DMS 273 (cell line): ENCODE data around the gene RASD1.
A peak's percentile ranks its signal among the peaks of the same experiment; 100 is the strongest.
"Not testable (repeated sequence)": the region's sequence is repeated elsewhere in the genome, so short reads cannot be mapped to it uniquely, and the experiment has no call there.

ENCODE experiments used
- DNase-seq: peaks from one replicate; lab custom pipeline; 2025; ENCODE audit not compliant: unreplicated experiment; lab: John Stamatoyannopoulos, UW

The RASD1 gene

DNA sequence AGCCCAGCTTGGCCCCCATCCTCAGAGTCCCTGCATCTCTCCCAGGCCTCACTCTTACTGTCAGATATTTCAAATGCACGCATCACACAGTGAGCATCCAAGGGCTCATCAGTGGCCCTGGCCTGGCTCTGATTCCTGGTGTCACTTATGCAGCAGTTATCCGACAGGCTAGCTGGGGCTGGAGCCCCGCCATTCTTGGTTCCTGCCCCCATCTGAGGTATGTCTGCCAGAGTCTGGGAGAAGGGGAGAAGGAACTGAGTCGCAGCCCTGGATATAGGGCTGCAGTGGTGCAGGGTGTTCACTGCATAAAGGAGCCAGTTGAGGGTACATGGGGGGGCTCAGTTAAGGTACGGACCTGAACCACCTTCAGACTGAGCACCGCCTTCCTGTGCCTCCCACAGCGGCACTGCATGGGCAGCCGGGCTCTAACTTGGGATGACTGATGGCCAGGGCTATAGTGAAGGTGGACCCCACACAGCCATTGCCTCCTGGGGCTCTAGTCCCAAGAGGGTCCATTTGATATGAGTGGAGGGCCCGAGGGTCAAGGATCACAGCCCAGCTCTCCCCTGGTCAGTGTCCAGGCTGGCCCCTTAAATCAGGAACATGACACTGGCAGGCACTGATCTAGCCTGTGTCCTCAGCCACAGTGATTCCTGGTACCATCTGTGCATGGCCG lies 1.8 kb upstream of the RASD1 start:
- no peak for DNase-seq

- no peak for DNase-seq
Measured at GRCh38 chr17:17497065-17497844, 1.1 kb upstream of the RASD1 start.

DNA sequence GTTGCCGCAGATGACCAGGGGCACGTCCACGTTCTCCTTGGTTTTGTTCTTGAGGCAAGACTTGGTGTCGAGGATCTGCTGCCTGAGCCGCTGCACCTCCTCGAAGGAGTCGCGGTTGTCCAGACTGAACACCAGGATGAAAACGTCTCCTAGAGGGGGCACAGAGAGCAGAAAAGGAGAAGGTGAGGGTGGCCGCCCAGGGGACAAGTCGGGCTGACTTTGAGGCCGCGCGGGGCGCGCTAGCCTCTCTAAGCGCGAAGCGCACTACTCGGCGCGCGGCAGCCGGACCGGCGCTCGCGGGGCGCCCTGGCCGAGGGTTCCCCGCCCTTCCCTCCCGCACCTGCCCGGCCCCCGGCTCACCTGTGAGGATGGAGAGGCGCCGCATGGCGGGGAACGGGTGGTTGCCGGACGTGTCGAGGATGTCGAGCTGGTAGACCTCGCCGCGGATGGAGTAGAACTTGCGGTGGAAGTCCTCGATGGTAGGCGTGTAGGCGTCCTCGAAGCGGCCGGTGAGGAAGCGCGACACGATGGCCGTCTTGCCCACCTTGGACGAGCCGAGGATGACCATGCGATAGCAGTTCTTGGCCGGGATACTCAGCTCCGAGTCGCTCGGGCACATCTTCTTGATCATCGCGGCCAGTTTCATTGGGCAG lies 533 bp downstream of the RASD1 start:
- peak; percentile 54 for DNase-seq

DNA sequence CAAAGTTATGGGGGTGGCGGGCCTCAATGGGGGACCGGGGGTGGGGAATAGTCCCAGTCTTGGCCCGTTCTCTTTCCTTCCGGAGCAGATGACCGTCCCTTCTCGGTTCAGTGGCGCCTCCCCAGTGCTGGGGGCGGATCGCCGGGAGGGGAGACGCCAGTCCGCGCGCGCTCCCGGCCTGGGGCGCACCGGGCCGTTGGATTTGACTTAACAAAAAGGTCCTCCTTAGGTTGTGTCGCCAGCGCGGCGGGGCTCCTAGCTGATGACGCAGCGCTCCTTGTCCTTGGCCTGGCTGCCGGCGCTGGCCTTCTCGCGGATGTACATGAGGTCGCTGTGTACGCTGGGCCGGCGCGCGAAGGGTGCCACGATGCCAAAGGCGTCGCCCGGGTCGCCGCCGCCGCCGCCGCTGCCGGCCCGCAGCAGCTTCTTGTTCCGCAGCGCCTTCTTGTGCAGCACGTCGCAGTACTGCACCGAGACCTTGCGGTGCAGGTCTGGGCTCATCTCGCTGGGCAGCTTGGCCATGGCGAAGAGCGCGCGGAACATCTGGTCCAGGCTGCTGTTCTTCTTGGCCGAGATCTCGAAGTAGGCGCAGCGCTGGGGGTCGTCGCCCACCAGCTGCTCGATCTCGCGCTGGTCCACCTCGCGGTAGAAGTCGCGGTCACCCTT lies 1.2 kb downstream of the RASD1 start:
- peak; percentile 75 for DNase-seq

- no peak for DNase-seq
Measured at GRCh38 chr17:17494499-17494869, 1.7 kb downstream of the RASD1 start.

DNA sequence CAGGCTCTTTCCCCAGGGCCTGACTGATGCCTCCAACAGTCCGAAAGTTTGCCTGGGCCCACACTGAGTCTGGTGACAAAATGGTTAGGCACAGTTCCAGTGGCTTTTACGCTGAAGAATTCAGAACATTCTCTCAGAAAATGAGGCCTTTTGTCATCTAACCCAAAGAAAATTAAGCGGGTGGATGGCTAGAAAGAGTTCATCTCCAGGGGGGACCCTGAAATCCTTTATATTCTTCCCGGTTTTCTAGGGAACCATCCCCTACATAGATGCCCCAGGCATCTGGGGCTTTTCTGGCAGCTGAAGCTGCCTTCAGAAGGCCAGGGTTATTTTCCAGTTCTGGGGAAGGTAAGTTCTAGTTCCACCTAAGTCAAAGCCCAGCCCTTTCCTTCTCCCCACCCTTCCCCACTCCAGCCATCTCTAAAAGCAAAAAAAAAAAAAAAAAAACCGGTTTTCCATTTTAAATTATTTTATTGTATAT lies 2.2 kb downstream of the RASD1 start:
- DNase-seq: no peak

DNA sequence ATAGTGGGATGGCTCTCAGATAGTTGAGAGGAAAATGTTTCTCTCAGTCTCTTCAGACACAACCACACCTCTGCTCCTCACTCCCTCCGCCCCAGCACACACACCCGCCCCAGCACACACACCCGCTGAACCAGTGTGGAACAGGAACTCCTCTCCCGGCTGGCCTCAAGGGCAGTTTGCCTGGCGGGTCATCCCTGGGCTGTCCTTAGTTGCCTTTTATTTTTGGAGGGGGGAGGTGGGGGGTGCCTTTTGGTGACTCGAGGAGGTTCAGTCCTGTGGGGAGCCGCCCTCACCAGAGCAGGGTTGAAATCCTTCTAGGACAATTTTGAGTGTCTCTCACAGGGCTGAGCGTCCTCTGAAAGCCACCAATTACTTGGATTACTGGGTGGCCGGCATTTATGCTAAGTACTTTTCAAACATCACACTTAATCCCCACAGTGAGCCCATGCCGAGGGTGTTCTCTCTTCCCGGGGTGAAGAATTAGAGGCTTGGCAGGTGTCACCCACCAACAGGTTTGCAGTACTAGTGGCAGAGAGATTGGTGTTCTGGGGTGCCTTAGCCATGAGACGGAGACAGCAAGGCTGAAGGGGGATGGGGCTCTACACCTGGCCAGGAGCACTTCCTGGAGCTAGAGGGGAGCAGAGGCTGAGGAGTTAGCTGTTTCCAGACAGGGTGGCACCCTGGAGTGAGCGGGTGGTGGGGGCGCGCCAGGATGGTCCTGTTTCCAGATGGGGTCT lies 2.8 kb downstream of the RASD1 start:
- no peak for DNase-seq

- no peak for DNase-seq
Measured at GRCh38 chr17:17492571-17492970, 3.6 kb downstream of the RASD1 start.

DNA sequence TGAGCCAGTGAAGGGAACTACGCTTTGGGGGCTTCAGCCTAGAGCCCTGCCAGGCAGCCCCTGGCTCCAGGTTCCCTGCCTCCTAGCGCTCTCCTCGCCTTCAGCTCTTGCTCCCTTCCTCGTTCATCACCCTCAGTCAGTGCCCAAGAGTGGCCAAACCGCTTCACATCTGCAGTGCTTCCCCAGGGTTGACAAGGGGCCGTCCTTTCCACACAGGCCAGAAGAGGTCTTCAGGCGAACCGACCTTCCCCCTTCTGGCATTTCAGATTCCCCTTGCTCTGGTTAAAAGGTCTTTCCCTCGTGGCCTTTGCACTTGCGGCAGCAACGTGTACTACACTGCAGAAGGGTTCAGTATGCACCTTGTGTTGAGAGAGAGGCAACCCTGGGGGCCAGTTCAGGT lies 4.1 kb downstream of the RASD1 start:
- DNase-seq: no peak

DNA sequence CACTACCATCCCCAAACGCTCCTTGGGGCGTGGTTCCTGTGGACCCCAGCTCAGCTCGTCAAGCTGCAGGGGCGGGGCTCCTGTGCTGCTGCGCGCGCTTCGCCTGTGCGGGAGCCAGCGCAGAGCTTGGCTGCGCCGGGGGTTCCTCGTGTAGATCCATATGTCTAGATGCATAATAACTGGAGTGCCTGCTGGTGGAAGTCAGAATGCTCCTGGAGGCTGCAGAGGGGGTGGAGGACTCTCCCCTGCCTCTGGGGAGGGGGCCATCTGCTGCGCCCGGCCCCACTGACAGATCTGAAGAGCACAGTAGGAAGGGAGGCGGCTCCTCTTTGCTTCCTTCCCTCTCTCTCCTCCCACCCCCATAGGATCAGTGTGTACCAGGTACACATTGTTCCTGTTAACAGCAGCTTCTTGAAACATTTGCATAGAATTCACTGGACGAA lies 4.6 kb downstream of the RASD1 start:
- DNase-seq: peak; percentile 71

- no peak for DNase-seq
Measured at GRCh38 chr17:17491031-17491471, 5.1 kb downstream of the RASD1 start.

- DNase-seq: no peak
Measured at GRCh38 chr17:17487998-17488397, 8.2 kb downstream of the RASD1 start.

DNA sequence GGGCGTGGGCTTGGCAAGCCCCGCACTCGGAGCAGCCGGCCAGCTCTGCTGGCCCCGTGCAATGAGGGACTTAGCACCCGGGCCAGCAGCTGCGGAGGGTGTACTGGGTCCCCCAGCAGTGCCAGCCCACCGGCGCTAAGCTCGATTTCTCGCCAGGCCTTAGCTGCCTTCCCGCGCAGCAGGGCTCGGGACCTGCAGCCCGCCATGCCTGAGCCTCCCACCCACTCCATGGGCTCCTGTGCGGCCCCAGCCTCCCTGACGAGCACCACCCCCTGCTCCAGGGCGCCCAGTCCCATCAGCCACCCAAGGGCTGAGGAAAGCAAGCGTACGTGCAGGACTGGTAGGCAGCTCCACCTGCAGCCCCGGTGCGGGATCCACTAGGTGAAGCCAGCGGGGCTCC lies 9.8 kb downstream of the RASD1 start:
- not testable (repeated sequence) for DNase-seq

GRCh38 chr17:17485420-17485819 lies 10.8 kb downstream of the RASD1 start:
- DNase-seq: no peak

GRCh38 chr17:17484451-17484899 lies 11.7 kb downstream of the RASD1 start:
- DNase-seq: no peak

DNA sequence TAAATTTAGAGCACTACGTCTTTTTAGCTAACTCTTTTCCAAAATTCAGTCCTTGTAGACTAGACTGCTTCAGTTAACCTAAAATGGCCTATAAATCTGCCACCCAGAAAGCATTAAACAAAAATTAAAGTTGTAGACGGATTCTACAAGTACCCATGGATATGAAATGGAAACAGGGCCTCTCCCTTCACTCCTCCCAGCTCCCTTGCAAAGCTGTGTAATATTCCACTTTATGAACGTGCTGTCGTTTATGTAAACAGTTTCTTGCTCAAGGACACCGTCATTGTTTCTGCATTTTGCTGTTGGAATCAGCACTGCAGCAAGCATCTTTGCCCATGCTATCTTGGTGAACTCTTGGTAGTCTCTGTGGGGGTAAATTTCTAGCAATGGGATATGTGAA lies 14.3 kb downstream of the RASD1 start:
- DNase-seq: no peak

DNA sequence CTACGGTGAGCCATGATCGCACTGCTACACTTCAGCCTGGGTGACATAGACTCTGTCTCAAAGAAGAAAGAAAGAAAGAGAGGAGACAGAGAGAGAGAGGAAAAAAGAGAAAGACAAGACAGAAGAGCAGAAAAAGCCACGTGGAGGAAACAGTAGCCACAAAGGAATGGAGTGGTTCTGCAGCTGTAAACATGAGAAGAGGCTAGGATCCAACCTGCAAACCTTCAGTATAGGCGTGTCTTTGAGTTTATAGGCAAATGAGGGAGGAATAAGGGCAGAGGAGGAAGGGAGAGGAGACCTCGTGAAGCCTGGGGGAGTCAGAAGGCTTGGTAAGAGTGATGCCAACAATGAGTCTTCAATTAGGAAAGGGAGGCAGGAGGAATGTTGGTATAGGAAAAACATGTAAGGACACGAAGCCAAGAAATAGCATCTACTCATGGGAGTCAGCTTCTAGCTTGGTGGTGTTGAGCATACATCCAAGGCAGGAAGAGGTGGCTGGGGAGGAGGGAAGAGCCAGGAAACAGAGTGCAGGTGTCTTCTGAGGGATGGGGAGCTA lies 15.5 kb downstream of the RASD1 start:
- DNase-seq: no peak

DNA sequence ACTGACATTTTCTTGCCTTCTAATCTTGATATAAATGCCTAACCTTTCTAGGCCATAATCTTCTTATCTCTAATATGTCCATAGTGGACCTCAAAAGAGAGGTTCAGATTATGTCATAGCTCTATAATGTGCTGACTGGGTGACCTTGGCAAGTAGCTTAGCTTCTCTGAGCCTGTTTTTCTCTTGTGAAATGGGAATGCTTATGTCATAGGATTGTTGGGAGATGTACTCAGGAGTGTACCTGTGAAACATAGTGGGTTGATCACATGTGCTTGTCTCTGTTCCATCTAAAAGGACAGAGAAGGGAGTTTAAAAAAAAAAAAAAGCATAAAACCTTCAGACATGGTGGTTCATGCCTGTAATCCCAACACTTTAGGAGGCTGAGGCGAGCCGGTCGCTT lies 17.0 kb downstream of the RASD1 start:
- DNase-seq: no peak

GRCh38 chr17:17476865-17477467 lies 19.2 kb downstream of the RASD1 start, which contains the start of gene MED9:
Gene MED9, plus strand, starts transcription at chr17:17477000. Its CDS starts 42 bp downstream, at chr17:17477042.
- DNase-seq: peak; percentile 96

DNA sequence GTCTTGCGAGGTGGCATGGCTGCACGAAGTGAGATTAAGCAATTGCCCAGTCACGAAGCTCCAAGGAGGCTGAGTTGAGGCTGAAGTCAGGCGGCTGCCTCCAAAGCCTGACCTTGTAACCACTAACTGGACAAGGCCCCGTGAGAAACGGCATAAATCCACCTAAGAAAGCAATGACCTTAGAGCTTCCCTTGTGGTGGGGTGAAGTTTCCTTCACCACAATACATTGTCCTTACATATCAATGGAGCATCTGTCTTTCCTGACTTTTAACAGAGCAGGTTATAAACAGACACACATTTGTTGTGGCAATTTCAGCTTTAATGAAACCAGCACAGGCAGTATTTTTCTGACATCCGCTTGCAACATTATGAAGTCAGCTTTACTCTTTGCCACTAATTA lies 21.9 kb downstream of the RASD1 start:
- DNase-seq: no peak
